H9 (cell line): ENCODE measurements around the gene ZNF239. TPM values are rescaled to one million over a fixed set of nuclear protein-coding genes. Genes with fewer than 3 reads are reported as not detected.
A peak's percentile ranks its signal among the peaks of the same experiment; 100 is the strongest.

Experiments used
- DNase-seq: peaks from one replicate; pipeline ENCODE4 v3.0.0-alpha.2; 2017
- H2AFZ ChIP-seq: one replicate; pipeline ENCODE4 v1.6.1; 2013; ENCODE audit warnings: mild to moderate bottlenecking, low read length, control low read depth, moderate library complexity
- H2AK5ac ChIP-seq: 2 replicates; pipeline ENCODE4 v1.6.1; 2013; ENCODE audit warnings: low read length, control low read depth, mixed read lengths; ENCODE audit not compliant: insufficient read length
- H2BK120ac ChIP-seq: one replicate; pipeline ENCODE4 v1.6.1; 2013; ENCODE audit warnings: low read depth, mild to moderate bottlenecking, low read length, control low read depth, inconsistent platforms; ENCODE audit not compliant: poor library complexity, severe bottlenecking
- H2BK12ac ChIP-seq: 2 replicates; pipeline ENCODE4 v1.6.1; 2013; ENCODE audit warnings: low read length, control low read depth, mixed read lengths, low read depth; ENCODE audit not compliant: insufficient read length
- H2BK15ac ChIP-seq: 2 replicates; pipeline ENCODE4 v1.6.1; 2013; ENCODE audit warnings: low read depth, low read length, control low read depth
- H2BK20ac ChIP-seq: one replicate; pipeline ENCODE4 v1.6.1; 2013; ENCODE audit warnings: low read depth, mild to moderate bottlenecking, low read length, control low read depth, inconsistent platforms; ENCODE audit not compliant: poor library complexity, severe bottlenecking
- H2BK5ac ChIP-seq: 2 replicates; pipeline ENCODE4 v1.6.1; 2013; ENCODE audit warnings: low read length, control low read depth, mixed read lengths; ENCODE audit not compliant: insufficient read length
- H3K14ac ChIP-seq: 2 replicates; pipeline ENCODE4 v1.6.1; 2013; ENCODE audit warnings: low read length, control low read depth; ENCODE audit not compliant: insufficient read depth
- H3K18ac ChIP-seq: 2 replicates; pipeline ENCODE4 v1.6.1; 2013; ENCODE audit warnings: low read depth, mild to moderate bottlenecking, mixed read lengths, low read length, control low read depth; ENCODE audit not compliant: insufficient read length
- H3K23ac ChIP-seq: 2 replicates; pipeline ENCODE4 v1.6.1; 2013; ENCODE audit warnings: low read length, control low read depth, mixed read lengths, low read depth; ENCODE audit not compliant: insufficient read length
- H3K23me2 ChIP-seq: 2 replicates; pipeline ENCODE4 v1.6.1; 2013; ENCODE audit warnings: low read depth, mild to moderate bottlenecking, mixed read lengths, low read length, control low read depth; ENCODE audit not compliant: insufficient read length, poor library complexity, severe bottlenecking
- H3K27ac ChIP-seq: 2 replicates; pipeline ENCODE4 v1.5.1; 2013; ENCODE audit warnings: low read length, control low read depth, mixed read lengths, low read depth; ENCODE audit not compliant: insufficient read length
- H3K27me3 ChIP-seq: 2 replicates; pipeline ENCODE4 v1.6.1; 2013; ENCODE audit warnings: low read length, control low read depth, inconsistent platforms; ENCODE audit not compliant: insufficient read depth
- H3K4ac ChIP-seq: 2 replicates; pipeline ENCODE4 v1.6.1; 2013; ENCODE audit warnings: low read depth, mild to moderate bottlenecking, control low read depth, inconsistent platforms, low read length, moderate library complexity
- H3K4me1 ChIP-seq: 2 replicates; pipeline ENCODE4 v1.6.1; 2013; ENCODE audit warnings: low read length, control low read depth, inconsistent platforms; ENCODE audit not compliant: insufficient read depth
- H3K4me2 ChIP-seq: 2 replicates; pipeline ENCODE4 v1.6.1; 2013; ENCODE audit warnings: low read length, control low read depth, mixed read lengths; ENCODE audit not compliant: insufficient read length, insufficient read depth
- H3K56ac ChIP-seq: 2 replicates; pipeline ENCODE4 v1.6.1; 2013; ENCODE audit warnings: low read depth, mild to moderate bottlenecking, mixed read lengths, low read length, control low read depth; ENCODE audit not compliant: insufficient read length
- H3K79me1 ChIP-seq: 2 replicates; pipeline ENCODE4 v1.6.1; 2013; ENCODE audit warnings: low read depth, mild to moderate bottlenecking, moderate library complexity, low read length, control low read depth, inconsistent platforms; ENCODE audit not compliant: insufficient read depth, poor library complexity, severe bottlenecking
- H3K79me2 ChIP-seq: 2 replicates; pipeline ENCODE4 v1.6.1; 2013; ENCODE audit warnings: low read length, control low read depth, inconsistent platforms; ENCODE audit not compliant: insufficient read depth
- H3K9ac ChIP-seq: 2 replicates; pipeline ENCODE4 v1.6.1; 2013; ENCODE audit warnings: low read length, control low read depth, mixed read lengths; ENCODE audit not compliant: insufficient read length; ENCODE audit errors: extremely low read depth
- H3K9me3 ChIP-seq: one replicate; pipeline ENCODE4 v1.6.1; 2013; ENCODE audit warnings: low read depth, low read length, inconsistent platforms; ENCODE audit not compliant: control insufficient read depth
- H3T11ph ChIP-seq: one replicate; pipeline ENCODE4 v1.6.1; 2013; ENCODE audit warnings: mild to moderate bottlenecking, low read length, control low read depth, inconsistent platforms
- H4K20me1 ChIP-seq: one replicate; pipeline ENCODE4 v1.6.1; 2013; ENCODE audit not compliant: control insufficient read depth, insufficient read length, insufficient read depth
- H4K5ac ChIP-seq: 2 replicates; pipeline ENCODE4 v1.6.1; 2013; ENCODE audit warnings: low read depth, mild to moderate bottlenecking, mixed read lengths, low read length, control low read depth; ENCODE audit not compliant: insufficient read length
- H4K8ac ChIP-seq: replicated peaks from 2 replicates; pipeline ENCODE4 v1.6.1; 2013; ENCODE audit warnings: low read length, control low read depth, mixed read lengths, low read depth; ENCODE audit not compliant: insufficient read length
- H4K91ac ChIP-seq: 2 replicates; pipeline ENCODE4 v1.6.1; 2013; ENCODE audit warnings: low read depth, mild to moderate bottlenecking, moderate library complexity, mixed read lengths, low read length, control low read depth; ENCODE audit not compliant: insufficient read length
- H3K27ac Mint-ChIP-seq, 3 experiments: 2 replicates in 2 of 3; 3 replicates in 1 of 3; pipeline ENCODE4 v1.8.0; 2020 to 2021; ENCODE audit warnings: mixed read lengths in 3 of 3, mild to moderate bottlenecking in 1 of 3, moderate library complexity in 1 of 3
- H3K27me3 Mint-ChIP-seq: 2 replicates; pipeline ENCODE4 v1.8.0; 2021; ENCODE audit warnings: low read depth, mild to moderate bottlenecking, moderate library complexity, mixed read lengths
- H3K36me3 Mint-ChIP-seq, 3 experiments: 2 replicates in 2 of 3; 3 replicates in 1 of 3; pipeline ENCODE4 v1.8.0; 2020 to 2021; ENCODE audit warnings: low read depth in 3 of 3, mixed read lengths in 3 of 3; ENCODE audit not compliant: insufficient read depth in 1 of 3
- H3K4me1 Mint-ChIP-seq, 2 experiments: 2 replicates each; pipeline ENCODE4 v1.8.0; 2020; ENCODE audit warnings: mixed read lengths in 2 of 2
- H3K4me3 Mint-ChIP-seq, 2 experiments: 2 replicates in 1 of 2; 3 replicates in 1 of 2; pipeline ENCODE4 v1.8.0; 2020 to 2021; ENCODE audit warnings: mild to moderate bottlenecking in 2 of 2, mixed read lengths in 2 of 2, moderate library complexity in 1 of 2
- H3K9me3 Mint-ChIP-seq, 2 experiments: 2 replicates in 1 of 2; 3 replicates in 1 of 2; pipeline ENCODE4 v1.8.0; 2020; ENCODE audit warnings: mild to moderate bottlenecking in 2 of 2, mixed read lengths in 2 of 2, moderate library complexity in 1 of 2
- WGBS: extraction: QIAGEN DNeasy Blood & Tissue Kit; methylation state at CpG from one replicate; pipeline ENCODE4 v1.1.7; 2013; ENCODE audit warnings: missing lambda C conversion rate, low lambda C conversion rate, mixed read lengths; ENCODE audit not compliant: insufficient read length; ENCODE audit errors: extremely low coverage; 5-methylcytosine and 5-hydroxymethylcytosine counted together
- total RNA-seq: library from RNA; stranded (reverse); gene quantifications from 2 replicates; pipeline ENCODE4 v1.2.1, GENCODE V29; 2021
- TF ChIP-seq, protein P1 (sequence below): fragments of 200-600 bp; sonication (generic); conservative IDR thresholded peaks from 3 replicates; pipeline ENCODE4 v1.8.0; 2021; ENCODE audit warnings: antibody characterized with exemption, mild to moderate bottlenecking

ZNF239 gene
- total RNA-seq, 1 experiment from 2014 or later = 16.2 TPM

DNA sequence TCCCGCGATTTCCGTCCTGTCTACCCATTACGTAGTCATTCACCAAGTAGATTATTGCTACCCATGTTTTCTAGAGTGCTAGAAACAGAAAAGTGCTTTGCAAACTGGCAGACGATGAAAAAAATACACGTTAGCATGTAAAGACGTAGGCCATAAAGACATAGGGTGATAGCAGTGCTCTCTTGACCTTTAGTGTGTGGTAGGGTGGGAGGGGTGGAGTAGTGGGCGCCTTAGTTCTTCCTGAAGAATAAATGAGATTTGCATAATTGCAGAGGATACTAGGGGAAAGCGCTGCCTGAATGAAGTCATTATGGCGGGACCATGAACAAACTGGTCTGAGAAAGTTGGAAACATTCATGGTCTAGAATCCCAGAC lies 32.8 kb upstream of the ZNF239 start:
- H2BK15ac ChIP-seq = no peak overlapping the region
- H2AK5ac ChIP-seq = no peak overlapping the region
- H2BK5ac ChIP-seq = no peak overlapping the region
- peaks cover 7 to 10% of the 10 kb centered on the region in 2 experiments for H3K4me1 Mint-ChIP-seq
- H2BK20ac ChIP-seq = no peak overlapping the region
- no peak overlapping the region for H3K27ac ChIP-seq
- no peaks in the 10 kb centered on the region for H3K79me2 ChIP-seq
- no peak overlapping the region for H3K9ac ChIP-seq
- H4K5ac ChIP-seq = no peak overlapping the region
- no peak overlapping the region for H2BK12ac ChIP-seq
- no peaks in the 10 kb centered on the region for H3K4me1 ChIP-seq
- no peak overlapping the region for H3T11ph ChIP-seq
- H3K79me1 ChIP-seq = no peaks in the 10 kb centered on the region
- no peak overlapping the region for H4K91ac ChIP-seq
- H3K27me3 Mint-ChIP-seq = peaks cover 25% of the 10 kb centered on the region
- no peak overlapping the region for H3K27ac Mint-ChIP-seq
- H3K4me3 Mint-ChIP-seq = peak overlapping the region; percentile 78 to 85
- TF ChIP-seq, protein P1, sequence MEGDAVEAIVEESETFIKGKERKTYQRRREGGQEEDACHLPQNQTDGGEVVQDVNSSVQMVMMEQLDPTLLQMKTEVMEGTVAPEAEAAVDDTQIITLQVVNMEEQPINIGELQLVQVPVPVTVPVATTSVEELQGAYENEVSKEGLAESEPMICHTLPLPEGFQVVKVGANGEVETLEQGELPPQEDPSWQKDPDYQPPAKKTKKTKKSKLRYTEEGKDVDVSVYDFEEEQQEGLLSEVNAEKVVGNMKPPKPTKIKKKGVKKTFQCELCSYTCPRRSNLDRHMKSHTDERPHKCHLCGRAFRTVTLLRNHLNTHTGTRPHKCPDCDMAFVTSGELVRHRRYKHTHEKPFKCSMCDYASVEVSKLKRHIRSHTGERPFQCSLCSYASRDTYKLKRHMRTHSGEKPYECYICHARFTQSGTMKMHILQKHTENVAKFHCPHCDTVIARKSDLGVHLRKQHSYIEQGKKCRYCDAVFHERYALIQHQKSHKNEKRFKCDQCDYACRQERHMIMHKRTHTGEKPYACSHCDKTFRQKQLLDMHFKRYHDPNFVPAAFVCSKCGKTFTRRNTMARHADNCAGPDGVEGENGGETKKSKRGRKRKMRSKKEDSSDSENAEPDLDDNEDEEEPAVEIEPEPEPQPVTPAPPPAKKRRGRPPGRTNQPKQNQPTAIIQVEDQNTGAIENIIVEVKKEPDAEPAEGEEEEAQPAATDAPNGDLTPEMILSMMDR = no peak
- H4K8ac ChIP-seq = no peak overlapping the region
- H3K56ac ChIP-seq = no peak overlapping the region
- no peak overlapping the region for H3K23ac ChIP-seq
- no peak overlapping the region for H2AFZ ChIP-seq
- no peak overlapping the region for H2BK120ac ChIP-seq
- peak overlapping the region; percentile 87 for H3K4me2 ChIP-seq
- DNase-seq = no peak
- peaks cover 9% of the 10 kb centered on the region for H3K23me2 ChIP-seq
- H3K4ac ChIP-seq = no peak overlapping the region
- H3K14ac ChIP-seq = no peak overlapping the region
- no peaks in the 10 kb centered on the region for H4K20me1 ChIP-seq
- no CpG with 5 or more reads among the region's 10 CpGs for WGBS
- no peak overlapping the region for H3K18ac ChIP-seq
- no peaks in the 10 kb centered on the region for H3K9me3 ChIP-seq
- H3K27me3 ChIP-seq = no peaks in the 10 kb centered on the region; the same call in 1 of the 2 replicates
- peaks cover 6 to 22% of the 10 kb centered on the region in 2 experiments for H3K9me3 Mint-ChIP-seq
- H3K36me3 Mint-ChIP-seq = peaks cover 40 to 42% (median 40%) of the 10 kb centered on the region in 3 experiments
